Fibroblast of skin of right biceps (primary cell): ENCODE data around the gene ESF1.

Experiments used
- DNase-seq: peaks from one replicate; pipeline ENCODE4 v3.0.0-alpha.2; 2013

Gene ESF1, protein sequence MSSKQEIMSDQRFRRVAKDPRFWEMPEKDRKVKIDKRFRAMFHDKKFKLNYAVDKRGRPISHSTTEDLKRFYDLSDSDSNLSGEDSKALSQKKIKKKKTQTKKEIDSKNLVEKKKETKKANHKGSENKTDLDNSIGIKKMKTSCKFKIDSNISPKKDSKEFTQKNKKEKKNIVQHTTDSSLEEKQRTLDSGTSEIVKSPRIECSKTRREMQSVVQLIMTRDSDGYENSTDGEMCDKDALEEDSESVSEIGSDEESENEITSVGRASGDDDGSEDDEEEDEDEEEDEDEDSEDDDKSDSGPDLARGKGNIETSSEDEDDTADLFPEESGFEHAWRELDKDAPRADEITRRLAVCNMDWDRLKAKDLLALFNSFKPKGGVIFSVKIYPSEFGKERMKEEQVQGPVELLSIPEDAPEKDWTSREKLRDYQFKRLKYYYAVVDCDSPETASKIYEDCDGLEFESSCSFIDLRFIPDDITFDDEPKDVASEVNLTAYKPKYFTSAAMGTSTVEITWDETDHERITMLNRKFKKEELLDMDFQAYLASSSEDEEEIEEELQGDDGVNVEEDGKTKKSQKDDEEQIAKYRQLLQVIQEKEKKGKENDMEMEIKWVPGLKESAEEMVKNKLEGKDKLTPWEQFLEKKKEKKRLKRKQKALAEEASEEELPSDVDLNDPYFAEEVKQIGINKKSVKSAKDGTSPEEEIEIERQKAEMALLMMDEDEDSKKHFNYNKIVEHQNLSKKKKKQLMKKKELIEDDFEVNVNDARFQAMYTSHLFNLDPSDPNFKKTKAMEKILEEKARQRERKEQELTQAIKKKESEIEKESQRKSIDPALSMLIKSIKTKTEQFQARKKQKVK

DNA sequence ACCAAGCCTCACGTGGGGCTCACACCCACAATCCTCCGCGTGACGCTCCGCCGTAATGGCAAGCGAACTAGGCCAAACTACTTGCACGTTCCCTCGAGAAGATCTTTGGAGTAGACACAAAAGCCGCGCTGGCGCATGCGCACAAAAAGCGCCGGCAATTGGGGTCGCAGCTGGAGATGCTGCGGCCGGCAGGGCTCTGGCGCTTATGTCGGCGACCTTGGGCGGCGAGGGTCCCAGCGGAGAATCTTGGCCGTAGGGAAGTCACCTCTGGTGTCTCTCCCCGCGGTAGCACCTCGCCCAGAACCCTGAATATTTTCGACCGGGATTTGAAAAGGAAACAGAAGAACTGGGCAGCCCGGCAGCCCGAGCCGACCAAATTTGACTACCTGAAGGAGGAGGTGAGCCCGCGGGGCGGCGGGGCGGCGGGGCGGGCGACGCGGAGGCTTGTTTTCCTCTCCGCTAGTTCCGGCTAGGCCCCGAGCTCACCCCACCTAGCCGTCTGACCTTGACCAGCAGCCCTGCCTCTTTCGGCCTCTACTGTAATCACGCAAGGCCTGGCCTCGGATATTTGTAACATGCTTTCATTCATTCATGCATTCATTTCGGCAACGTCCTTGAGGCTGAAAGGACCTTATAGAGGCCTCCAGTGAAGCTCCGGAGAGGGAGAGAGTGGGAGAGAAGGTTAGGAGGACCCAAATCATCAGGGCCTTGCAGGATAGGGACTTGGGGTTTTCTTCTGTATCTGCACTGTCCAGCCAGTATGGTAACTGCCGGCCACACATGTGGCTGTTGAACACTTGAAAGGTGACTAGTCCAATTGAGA is at the start of gene ESF1, which contains the start of gene NDUFAF5:
Gene ESF1 (minus strand): TSS at position 27 of the 823 bp plus-strand sequence. CDS start 1,779 bp downstream, outside the sequence.
Gene NDUFAF5 (plus strand): TSS at position 136 of the 823 bp plus-strand sequence. CDS start 41 bp downstream, at position 177.
- DNase-seq, result peak; percentile 97

DNA sequence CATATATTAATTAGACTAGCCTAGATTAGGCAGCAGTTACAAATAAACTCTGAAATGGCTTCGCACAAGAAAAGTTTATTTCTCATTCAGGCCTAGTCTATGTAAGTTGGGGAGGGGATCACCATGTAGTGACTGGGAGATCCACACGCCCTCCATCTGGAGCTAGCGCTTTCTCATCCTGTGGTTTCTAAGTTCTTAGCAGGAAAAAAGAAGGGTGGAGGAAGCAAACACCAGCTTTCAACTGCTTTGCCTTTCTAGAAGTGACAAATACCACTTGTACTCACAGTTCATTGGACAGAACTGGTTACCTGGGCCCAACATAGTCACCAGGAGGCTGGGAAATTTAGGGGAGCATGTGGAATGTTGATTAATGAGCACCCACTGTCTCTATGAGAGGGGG is 46.8 kb upstream of the ESF1 start:
- no peak for DNase-seq

DNA sequence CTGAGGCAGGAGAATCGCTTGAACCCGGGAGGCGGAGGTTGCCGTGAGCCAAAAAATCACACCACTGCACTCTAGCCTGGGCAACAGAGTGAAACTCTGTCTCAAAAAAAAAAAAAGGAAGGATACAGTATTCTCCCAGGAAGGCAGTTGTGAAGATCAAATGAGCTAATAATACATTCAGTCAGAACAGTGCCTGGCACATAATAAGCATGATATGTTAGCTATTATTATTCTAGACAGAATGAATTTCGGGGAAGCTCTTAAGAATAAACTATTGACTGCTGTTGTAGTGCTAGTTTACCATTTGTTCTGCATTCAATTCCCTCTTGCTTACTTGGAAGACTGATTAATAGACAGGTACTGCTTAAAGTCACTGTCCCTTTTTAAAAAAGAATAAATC is 40.7 kb upstream of the ESF1 start:
- no peak for DNase-seq

DNA sequence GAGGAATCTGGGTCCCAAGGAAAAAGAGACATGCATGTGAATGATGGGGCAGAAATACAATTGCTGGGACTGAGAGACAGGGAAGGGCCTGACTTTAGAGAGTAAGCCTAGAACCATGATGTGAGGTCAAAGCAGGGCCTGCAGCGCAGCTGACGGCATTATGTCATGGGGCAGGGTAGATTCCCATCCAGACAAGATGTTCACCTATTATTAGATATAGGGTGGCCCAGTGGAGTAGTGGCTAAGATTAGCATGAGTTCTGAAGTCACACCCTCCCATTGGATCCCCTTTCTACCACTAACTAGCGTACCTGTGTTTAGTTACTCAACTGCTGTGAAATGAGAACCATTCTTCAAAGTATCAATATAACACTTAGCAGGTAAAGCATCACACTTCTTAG is 39.7 kb upstream of the ESF1 start:
- no peak for DNase-seq

DNA sequence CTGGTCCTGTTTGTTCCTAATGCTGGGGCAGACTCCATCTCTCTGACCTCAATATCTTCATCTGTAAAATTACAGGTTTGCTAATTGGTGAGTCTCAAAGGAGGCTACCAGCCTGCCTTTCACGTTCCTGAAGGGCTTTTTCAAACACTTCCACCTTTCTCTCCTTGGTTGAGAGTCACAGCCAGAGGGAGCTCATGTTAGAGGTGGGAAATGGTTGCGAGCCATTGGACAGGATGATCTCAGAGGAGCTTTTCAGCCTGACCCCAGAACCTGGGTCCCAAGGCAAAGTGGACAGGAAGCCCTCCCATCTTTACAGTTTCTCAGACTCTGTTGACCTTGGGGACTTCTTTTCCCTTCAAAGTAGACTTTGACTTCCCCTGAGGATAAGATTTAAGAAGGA is 37.7 kb upstream of the ESF1 start:
- DNase-seq, result peak; percentile 7

DNA sequence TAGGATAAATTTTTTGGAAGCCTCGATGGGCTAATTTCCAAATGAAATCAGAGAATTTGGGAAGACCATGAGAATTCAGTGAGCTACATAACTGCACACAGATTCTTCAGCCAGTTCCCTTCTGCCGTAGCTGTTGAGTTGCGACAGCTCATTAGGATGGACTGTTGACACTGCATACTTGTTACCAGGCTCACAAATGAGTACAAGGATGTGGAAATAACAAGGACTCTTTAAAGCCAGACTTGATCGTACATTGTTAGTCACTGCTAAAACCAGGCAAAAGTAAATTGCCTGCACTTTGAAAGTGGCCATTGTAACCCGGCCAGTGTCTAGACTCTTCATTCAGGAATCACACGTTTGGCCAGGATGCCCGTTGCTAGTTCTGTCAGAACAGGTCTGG is 37.2 kb upstream of the ESF1 start:
- peak; percentile 49 for DNase-seq

DNA sequence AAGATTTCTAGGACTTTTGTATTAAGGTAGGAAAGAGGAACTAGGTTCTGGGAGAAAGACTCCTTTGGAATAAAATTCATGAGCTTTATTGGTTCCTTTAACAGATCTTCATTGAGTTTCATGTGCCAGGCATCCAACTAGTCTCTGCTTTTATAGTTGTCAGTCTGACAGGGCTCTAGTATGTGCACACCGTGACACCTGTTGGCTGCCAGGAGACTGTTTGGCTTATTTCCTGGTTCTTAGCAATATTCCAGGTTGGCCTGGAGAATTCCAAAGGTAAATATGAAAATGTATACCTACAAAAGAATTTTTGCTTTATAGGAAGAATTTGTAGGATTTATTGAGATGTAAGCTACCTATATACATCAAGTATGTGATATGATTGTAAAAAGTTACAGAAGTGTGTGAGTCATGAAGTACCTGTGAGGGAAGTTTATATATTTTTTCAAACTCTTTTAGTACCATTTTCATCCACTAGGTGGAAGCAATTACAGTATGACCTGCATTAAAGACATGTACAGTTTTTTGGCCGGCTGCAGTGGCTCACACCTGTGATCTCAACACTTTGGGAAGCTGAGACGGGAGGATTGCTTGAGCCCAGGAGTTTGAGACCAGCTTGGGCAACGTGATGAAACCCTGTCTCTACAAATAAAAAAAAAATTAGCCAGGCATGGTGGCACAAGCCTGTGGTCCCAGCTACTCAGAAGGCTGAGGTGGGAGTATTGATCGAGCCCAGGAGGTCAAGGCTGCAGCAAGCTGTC is 35.3 kb upstream of the ESF1 start:
- peak; percentile 58 for DNase-seq

DNA sequence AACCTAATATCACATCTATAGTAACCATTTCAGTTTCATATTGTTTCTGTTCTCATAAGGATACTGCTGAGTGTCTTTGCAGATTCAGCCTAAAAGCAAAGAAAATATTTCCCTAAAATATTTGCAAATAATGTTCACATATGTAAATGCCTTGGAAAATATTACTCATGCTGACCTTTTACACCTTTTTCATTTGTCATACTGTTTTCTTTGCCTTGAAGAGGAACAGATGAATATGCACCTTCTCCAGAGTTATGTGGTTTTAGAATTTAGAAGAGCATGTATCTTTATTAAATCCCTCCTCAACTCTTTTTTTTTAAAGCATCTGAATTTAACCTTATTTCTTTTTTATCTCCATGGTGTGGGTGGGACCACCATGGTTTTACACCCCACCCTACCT is 32.6 kb upstream of the ESF1 start:
- DNase-seq, result peak; percentile 8

DNA sequence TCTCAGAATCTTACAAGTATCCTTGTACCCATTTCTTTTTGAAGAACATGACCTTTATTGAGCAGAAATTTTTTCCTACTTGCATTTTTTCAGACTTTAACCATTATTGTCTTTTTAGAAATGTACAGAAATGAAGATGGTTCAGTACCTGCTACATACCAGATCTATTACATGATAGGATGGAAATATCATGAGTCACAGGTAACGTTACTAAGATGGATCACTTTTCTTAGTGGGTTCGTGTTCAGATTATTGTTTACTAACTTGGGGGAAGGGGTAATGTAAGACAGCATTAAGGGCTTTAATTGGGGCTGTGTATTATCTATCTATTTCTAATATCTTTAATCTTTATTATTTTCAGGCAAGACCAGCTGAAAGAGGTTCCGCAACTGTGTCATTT is 32.0 kb upstream of the ESF1 start:
- no peak for DNase-seq

DNA sequence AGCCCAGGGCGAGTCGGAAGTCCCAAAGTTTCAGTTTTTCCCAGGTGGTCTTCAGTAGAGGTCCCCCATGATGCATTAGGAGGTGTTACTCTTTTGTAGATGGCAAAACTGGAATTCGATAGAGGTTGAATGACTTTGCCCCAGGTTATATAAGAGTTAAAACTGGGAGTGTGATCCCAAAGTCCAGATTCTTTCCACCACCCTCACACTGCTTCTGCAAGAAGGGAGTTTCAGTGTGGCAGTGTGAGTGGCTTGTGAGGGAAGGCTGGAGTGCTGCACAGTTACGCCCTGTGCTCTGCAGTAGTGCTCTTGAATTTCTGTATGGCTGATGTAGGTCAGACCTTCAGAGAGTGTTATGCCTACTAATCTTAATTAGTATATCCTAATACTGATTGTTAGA is 30.0 kb upstream of the ESF1 start:
- no peak for DNase-seq

DNA sequence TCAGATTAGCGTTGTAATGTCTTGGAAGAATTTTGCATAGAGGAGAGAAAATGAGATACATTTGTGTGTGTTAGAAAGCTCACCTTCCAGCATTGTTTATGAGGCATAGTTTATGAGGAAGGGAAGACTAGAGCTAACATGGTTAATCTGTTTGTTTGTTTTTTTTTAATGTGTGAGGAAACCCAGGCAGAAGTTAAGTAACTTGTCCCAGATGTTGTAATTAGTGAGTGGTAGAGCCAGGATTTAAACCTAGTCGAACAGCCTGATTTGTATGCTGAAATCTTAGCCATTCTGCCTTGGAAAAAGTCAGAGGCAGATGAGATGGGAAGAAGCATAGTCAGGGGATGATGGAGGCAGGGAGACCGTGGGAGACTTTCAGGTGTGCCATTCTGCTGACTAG is 29.2 kb upstream of the ESF1 start:
- no peak for DNase-seq

DNA sequence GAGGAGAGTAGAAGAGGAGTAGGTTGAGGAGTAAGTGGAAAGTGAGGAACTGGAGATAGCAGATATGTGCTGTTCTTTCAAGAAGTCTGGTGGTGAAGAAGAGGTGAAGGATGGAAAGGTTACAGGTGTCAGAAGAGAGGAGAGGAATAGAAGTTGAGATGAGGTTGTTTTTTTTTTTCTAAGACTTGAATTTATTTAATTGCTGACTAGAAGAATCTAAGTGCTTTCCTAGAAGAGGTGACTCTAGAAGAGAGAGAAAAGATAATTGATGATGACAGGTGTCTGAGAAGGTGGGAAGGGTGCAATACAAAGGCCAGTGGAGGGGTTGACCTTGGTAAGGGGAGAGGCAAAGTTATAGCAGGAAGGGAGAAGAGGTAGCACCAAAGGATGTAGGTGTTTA is 25.7 kb upstream of the ESF1 start:
- no peak for DNase-seq

DNA sequence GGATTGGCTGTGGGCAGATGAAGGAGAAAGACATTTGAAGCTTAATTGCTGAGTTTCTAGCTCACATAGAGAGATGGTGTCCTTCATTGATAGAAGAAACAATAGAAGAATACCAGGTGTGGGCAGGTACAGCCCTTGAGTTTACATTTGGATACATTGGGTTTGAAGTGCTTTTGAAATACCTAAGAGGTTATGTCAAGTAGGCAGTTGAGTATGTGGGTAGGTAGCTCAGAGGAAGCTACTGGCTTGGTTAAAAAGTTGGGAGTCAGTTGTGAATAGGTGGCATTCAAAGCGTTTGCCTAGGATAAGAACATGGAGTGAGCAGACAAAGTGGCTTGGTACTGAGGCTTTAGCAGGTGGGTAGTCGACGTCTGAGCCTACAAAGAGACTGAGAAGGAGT is 25.1 kb upstream of the ESF1 start:
- no peak for DNase-seq

DNA sequence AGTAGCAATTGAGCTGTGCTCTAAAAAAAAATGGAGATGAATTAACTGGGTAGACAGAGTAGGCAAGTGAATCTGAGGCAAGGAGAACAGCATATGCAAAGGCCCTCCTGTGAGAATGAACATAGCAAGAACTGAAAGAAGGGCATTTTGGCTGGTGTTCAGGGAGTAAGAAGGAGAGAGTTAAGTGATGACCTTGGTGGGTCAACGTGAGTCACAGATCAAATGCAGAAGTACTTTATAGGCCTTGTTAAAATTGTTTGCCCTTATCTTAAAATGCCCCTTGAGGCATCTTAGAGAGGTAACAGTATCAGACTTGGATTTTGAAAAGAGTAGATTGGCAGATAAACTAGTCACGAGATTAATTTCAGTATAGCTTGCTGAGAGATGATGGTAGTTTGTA is 24.7 kb upstream of the ESF1 start:
- DNase-seq, result no peak

DNA sequence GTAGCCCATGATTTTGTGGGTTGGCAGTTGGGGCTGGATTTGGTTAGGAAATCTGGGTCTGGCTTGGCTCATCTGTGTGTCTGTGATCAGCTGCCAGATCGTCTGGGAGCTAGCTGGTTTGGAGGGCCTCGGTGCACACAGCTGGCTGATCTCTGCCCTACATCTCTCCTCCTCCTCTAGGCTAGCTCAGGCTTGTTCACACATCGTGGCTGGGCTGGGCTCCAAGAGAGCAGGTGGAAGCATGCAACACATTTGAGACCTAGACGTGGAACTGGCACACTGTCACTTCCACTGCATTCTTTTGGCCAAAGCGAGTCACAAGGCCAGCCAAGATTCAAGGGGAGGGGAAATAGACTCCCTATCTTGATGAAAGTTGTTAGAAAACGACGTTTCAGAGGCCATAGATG is 16.0 kb upstream of the ESF1 start:
- DNase-seq, result peak; percentile 59

DNA sequence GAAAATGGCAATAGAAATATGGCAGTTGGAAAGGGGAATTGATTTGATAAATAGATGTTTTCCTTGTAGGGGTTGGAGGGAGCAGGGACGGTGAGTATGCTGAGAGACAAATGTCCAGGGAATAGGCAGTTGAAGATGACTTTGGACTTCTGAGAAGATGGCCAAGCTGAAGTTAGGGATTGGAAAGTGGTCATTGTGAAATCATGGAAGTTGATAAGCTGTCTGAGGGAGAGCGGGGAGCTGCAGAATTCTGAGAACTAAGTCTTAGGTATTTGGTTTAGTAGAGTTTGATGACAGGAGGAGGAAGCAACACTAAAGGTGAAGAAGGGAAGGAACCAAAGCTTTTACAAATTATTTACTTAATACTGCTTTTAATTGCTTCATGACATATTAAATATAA is 15.3 kb upstream of the ESF1 start:
- no peak for DNase-seq

DNA sequence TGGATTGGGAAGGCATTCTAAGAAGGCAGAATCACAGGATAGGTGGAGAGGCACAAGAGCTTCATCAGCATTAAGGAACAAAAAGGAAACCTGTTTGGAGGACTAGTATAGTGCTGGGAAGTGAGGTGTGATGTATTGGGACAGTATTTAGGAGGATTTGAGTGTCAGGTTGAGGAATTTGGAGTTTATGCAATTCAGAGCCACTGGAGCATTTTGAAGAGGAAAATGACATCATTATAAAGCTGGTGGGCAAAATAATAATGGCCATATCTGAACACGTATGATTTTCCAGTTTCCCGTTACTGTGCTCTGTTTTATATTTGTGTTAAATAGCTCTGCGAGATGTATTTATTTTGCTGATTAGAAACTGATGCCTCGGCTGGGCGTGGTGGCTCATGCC is 14.3 kb upstream of the ESF1 start:
- no peak for DNase-seq

DNA sequence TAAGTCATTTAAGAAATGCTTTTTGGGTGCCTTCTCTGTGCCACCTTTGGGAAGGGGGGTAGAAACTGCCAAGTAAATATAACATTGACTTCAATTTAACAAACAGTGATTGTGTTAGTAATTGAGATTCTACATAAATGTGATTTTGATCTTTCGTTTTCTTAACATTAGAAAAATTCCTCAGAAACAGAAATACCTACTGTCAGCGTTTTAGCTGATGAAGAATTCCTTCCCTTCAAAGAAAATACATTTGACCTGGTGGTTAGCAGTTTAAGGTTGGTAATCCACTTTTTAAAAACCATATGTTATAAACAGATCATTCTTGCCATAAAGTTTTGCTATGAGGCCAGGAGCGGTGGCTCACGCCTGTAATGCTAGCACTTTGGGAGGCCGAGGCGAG is 9.9 kb upstream of the ESF1 start:
- no peak for DNase-seq

DNA sequence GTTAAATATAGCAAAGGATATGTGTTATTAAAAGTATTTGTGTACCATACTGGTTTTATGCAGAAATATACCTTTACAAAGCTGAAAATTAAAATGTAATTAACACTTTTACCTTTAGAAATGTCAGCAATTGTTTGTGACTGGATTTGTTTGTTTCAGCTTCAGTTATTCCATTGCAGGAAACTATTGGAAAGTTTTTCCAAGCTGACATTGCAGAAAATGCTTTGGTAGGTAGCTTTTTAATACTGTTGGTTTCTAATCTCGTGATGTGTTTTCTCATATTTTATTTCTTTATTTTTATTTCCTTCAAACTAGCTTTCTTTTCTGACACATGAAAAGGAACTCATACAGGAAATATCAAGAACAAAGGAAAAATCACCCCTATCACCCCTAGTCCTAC is 8.3 kb upstream of the ESF1 start:
- no peak for DNase-seq

DNA sequence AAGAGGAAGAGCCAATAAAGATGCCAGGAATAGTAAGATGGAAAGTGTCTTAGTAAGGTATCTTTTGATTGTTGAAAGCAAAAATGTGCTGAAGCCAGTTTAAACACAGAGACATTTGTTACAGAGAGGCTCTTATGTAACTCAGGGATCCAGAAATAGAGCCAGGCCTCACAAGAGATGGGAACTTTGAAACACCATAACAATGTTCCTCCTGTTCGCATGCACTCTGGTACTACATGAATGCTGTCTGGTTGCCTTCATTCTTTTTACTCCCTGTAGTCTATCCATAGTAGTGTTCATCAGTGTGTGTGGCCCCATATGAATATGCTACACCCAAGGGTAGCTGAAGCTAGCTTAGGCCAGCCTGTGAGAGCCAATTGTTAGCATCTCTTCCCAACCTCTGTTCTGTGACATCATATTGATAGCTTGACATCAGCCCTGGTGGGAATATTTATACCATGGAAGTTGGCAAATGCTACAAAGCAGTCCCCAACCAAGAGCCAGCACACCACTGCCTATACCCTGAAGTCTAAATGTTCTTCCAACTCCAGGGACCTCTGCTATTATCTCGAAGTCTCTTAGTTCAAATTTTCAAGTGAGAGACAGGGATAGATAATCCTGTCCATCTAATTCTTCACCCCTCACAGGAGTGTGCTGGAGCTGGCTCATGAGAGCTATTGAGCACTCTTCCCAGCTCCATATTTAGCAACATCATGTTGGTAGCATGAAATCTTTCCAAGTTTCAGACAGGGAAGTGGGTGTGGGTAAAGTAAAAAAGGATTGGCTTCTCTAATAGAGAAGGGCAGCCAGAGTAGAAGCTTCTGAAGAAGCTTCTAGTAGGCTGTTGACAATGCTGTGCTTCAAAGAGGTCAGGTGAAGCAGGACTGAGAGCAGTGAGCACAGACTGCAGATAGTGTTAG is 7.1 kb upstream of the ESF1 start:
- DNase-seq, result no peak

DNA sequence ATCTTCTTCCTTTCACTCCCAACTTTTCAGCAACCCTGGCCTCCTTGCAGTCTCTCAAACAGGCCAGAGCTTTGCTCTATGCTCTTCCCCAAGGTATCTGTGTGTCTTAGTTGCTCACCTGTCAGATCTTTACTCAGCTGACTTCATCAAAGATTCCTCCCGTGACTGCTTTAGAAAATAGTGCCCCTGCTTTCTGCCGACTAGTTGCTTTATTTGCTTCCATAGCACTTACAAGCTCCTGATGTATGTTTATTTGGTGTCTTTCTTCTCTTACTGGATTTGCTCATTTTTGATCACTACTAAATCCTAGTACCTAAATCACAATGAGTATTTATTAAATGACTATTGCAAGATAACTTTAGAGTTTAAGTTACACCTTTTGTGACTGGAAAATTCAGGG is 6.0 kb upstream of the ESF1 start:
- DNase-seq, result no peak
